Activated CD4-positive, alpha-beta T cell treated with anti-CD3 and anti-CD28 coated beads, Interleukin-2, amount 10 ng/mL, durations not matched to agents 24 days and 14 days (primary cell): ENCODE data around the gene MYH7. TPM values are rescaled to one million over a fixed set of nuclear protein-coding genes. Genes with fewer than 3 reads are reported as not detected.
"Not testable (repeated sequence)": the region's sequence is repeated elsewhere in the genome, so short reads cannot be mapped to it uniquely, and the experiment has no call there.

ENCODE experiments used
- DNase-seq: peaks from one replicate; pipeline ENCODE4 v3.0.0; 2022
- H3K27ac Mint-ChIP-seq: one replicate; pipeline ENCODE4 v1.8.0; 2022; ENCODE audit warnings: mild to moderate bottlenecking, mixed read lengths
- H3K27me3 Mint-ChIP-seq: one replicate; pipeline ENCODE4 v1.8.0; 2022; ENCODE audit warnings: mixed read lengths
- H3K36me3 Mint-ChIP-seq: one replicate; pipeline ENCODE4 v1.8.0; 2022; ENCODE audit warnings: low read depth, mild to moderate bottlenecking, mixed read lengths
- H3K4me1 Mint-ChIP-seq: one replicate; pipeline ENCODE4 v1.8.0; 2021; ENCODE audit warnings: mixed read lengths
- H3K4me3 Mint-ChIP-seq: one replicate; pipeline ENCODE4 v1.8.0; 2022; ENCODE audit warnings: mild to moderate bottlenecking, moderate library complexity, mixed read lengths
- H3K9me3 Mint-ChIP-seq: one replicate; pipeline ENCODE4 v1.8.0; 2021; ENCODE audit warnings: mixed read lengths
- intact Hi-C: fragments of 100-400 bp; cut with micrococcal nuclease; formaldehyde crosslinking; loops from one replicate; pipeline ENCODE4 v1.15.1; 2023
- total RNA-seq: library from RNA; stranded (reverse); gene quantifications from 2 replicates; pipeline ENCODE4 v1.2.3, GENCODE V29; 2022

Gene MYH7
- total RNA-seq, 1 donor from 2014 or later: not detected

DNA sequence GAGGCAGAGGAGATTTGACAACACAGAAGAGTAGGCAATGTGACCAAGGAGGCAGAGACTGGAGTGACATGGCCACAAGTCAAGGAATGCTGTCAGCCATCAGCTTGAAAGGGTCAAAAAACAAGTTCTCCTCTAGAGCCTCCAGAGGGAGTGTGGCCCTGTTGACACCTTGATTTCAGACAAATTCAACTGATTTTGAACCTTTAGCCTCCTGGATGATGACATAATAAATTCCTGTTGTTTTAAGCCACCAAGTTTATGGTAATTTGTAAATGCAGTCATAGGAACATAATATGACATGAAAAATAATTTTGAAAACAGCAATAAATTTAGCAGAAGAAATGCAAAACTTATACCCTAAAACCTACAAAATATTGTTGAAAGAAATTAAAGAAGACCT is 25.5 kb upstream of the MYH7 start:
- no peaks in the 10 kb centered on the region for H3K4me1 Mint-ChIP-seq
- peaks cover 22% of the 10 kb centered on the region for H3K27me3 Mint-ChIP-seq
- H3K27ac Mint-ChIP-seq: no peak overlapping the region
- DNase-seq: no peak
- no peaks in the 10 kb centered on the region for H3K9me3 Mint-ChIP-seq
- no peaks in the 10 kb centered on the region for H3K36me3 Mint-ChIP-seq
- no peak overlapping the region for H3K4me3 Mint-ChIP-seq
- intact Hi-C loops: no loop called here

DNA sequence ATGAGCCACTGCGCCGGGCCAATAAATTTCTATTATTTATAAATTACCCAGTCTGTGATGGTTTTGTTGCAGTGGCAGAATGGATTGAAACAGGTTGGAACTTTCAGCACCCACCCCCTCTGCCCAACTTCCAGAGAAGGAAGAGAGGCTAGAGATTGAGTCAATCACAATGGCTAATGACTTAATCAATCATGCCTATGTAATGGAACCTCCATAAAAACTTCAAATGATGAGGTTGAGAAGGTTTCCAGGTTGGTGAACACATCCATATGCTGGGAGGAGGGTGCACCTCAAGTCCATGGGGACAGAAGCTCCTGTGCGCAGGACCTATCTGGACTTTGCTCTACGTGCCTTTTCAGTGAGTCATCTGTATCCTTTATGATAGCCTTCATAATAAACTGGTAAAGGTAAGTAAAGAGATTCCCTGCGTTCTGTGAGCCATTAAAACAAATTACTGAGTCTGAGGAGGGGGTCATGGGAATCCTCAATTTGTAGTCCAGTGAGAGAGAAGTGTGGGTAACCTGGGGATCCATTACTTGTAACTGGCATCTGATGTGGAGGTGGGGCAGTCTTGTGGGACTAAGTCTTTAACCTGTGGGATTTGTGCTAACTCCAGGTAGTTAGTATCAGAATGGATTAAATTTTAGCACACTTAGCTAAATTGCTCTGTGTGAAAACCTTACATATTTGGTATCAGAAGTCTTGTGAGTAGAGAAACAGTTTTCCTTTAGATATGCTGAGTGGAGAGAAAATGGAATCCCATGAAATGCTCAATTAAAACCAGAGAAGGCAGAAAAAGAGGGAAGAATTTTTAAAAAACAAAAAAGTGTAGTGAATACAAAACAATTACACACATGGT is 22.4 kb upstream of the MYH7 start:
- DNase-seq: no peak
- intact Hi-C loops: no loop called here

DNA sequence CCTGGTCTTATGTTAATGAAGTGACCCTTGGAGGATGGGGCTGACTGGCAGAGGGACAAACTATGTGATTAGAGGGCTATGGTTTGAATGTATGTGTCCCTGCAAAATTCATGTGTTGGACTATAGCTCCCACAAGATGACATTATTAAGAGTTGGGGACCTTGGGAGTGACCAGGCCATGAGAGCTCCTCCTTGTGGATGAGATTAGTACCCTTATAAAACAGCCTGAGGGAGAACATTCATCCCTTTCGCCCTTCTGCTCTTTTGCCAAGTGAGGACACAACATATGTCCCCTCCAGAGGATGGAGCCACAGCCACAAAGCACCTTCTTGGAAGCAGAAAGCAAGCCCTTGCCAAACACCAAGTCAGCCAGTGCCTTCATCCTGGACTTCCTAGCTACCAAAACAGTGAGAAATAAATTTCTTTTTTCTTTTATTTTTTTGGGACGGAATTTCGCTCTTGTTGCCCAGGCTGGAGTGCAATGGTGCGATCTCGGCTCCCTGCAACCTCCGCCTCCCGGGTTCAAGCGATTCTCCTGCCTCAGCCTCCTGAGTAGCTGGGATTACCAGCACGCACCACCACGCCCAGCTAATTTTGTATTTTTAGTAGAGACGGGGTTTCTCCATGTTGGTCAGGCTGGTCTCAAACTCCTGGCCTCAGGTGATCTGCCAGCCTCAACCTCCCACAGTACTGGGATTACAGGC is 21.6 kb upstream of the MYH7 start:
- H3K4me1 Mint-ChIP-seq, H3K36me3 Mint-ChIP-seq, H3K27ac Mint-ChIP-seq, intact Hi-C loops, H3K4me3 Mint-ChIP-seq, DNase-seq, H3K9me3 Mint-ChIP-seq: not testable (repeated sequence)
- peaks cover 35% of the 10 kb centered on the region for H3K27me3 Mint-ChIP-seq

More for the DNA sequence above, 22.4 kb upstream of the MYH7 start:
- Mint-ChIP-seq H3K4me3 (no peak overlapping the region), H3K27ac (no peak overlapping the region), H3K36me3 (no peaks in the 10 kb centered on the region), H3K9me3 (no peaks in the 10 kb centered on the region), H3K27me3 (peaks cover 33% of the 10 kb centered on the region), H3K4me1 (no peaks in the 10 kb centered on the region)

DNA sequence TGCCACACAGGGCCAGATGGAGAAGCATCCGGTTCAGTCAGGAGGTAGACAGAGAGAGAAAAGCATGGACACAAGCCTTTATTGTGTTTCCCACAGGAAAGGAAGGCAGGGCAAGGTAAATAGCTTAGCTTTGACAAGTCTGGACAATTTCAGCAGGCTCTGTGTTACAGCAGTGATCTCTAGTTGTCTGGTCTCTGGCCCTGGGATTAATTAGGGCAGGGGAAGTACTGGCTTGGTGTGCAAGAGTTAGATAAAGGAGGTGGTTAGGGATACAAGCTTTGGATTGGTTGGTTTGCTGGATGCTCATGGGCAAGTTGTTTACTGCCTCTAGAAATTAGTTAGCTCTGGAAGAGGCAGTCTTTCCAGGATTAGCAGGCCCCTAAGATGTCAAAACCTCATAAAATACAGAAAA is 19.0 kb upstream of the MYH7 start:
- Mint-ChIP-seq H3K27me3 (peaks cover 26% of the 10 kb centered on the region), H3K4me1 (no peaks in the 10 kb centered on the region), H3K9me3 (no peaks in the 10 kb centered on the region), H3K36me3 (no peaks in the 10 kb centered on the region), H3K27ac (no peak overlapping the region), H3K4me3 (no peak overlapping the region)
- intact Hi-C loops: no loop called here
- no peak for DNase-seq

DNA sequence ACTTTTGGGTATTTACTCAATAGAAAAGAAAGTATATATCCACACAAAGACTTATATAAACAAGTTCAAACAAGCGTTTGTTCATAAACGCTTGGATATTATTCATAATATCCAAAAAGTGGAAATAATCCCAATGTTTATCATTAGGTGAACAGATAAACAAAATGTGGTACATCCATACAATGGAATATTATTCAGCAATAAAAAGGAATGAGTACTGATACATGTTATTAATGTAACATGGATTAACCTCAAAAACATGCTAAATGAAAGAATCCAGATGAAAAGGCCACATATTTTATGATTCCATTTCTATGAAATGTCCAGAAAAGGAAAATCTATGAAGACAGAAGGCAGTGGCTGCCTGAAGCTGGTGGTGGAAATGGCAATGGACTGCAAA is 16.8 kb upstream of the MYH7 start:
- intact Hi-C loops: no loop called here

DNA sequence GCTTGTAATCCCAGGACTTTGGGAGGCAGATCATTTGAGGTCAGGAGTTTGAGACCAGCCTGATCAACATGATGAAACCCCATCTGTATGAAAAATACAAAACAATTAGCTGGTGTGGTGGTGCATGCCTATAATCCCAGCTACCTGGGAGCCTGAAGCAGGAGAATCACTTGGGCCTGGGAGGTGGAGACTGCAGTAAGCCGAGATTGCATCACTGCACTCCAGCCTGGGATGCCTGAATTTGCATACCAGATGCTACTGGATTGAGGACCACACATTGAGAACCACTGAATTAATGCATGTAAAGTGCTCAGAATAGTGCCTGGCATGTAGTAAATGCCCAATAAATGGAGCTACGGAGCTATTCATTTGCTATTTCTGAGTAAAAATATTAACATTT is 14.9 kb upstream of the MYH7 start:
- intact Hi-C loops: no loop called here
- Mint-ChIP-seq H3K4me1 (peaks cover 7% of the 10 kb centered on the region), H3K9me3 (no peaks in the 10 kb centered on the region), H3K27me3 (peaks cover 13% of the 10 kb centered on the region), H3K4me3 (no peak overlapping the region), H3K27ac (no peak overlapping the region), H3K36me3 (no peaks in the 10 kb centered on the region)
- no peak for DNase-seq

More for the DNA sequence above, 16.8 kb upstream of the MYH7 start:
- no peaks in the 10 kb centered on the region for H3K36me3 Mint-ChIP-seq
- no peaks in the 10 kb centered on the region for H3K9me3 Mint-ChIP-seq
- no peak overlapping the region for H3K4me3 Mint-ChIP-seq
- no peak overlapping the region for H3K27ac Mint-ChIP-seq
- peaks cover 16% of the 10 kb centered on the region for H3K27me3 Mint-ChIP-seq
- peaks cover 7% of the 10 kb centered on the region for H3K4me1 Mint-ChIP-seq
- no peak for DNase-seq

DNA sequence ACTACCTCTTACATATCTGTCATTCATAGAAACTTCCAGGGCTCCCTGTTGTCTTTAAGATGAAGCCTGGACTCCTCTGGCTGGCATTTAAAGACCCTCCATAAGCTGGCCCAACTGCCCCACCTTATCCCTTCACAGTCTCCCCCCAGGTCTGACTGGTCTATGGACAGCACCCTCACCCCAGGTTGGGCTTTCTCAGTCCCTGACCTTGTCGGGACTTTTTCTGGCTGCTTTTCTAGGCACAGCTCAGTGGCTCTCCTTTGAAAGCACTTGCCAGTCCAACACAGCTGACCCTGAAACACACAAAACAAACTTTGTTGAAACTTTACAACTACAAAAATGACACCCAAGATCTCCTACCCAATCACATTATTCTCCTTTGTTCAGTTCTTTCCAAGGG is 13.9 kb upstream of the MYH7 start:
- H3K4me1 Mint-ChIP-seq: peaks cover 7% of the 10 kb centered on the region

DNA sequence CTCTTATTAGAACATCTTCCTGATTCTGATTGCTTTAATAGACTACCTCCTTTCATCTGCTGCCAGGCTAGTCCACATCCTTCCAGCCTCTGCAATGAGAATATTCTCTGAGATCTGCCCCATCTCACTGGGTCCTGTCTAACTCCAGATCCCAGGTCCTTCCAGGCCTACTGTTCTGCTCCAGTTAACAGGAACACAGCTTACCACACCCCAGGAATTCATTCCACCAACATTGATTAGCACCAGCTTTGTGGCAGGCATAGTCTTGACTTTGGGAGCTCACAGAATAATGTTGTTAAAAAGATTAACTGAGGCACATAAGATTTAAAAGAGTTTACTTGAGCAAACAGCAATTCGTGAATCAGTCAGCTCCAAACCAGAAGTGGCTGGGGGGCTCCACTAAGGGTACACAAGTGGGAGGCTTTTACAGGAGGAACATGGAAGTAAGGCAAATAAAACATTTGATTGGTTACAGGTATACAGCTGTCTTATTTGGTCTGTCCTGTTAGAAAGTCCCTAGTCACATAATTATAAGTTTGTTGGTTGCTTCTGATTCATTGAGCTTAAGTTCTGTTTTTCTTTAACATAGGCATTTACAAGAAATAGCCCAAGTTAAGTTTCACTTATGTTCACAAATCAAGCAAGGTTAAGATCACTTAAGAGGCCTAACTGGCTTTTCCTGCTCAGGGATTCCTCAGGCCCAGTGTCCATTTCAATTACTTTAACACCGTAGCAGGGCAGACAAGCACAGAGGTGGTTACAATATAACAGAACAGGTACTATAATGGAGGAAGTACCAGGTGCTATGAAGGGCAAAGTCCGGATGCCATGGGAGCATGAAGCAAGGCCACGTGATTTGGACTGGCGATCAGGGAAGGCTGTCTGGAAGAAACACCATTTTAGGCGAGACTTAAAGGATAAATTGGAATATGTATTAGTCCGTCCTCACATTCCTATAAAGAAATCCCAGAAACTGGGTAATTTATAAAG is 12.2 kb upstream of the MYH7 start:
- Mint-ChIP-seq H3K27me3 (peaks cover 6% of the 10 kb centered on the region), H3K9me3 (no peaks in the 10 kb centered on the region), H3K36me3 (no peaks in the 10 kb centered on the region), H3K27ac (peak overlapping the region; percentile 18), H3K4me1 (peaks cover 7% of the 10 kb centered on the region), H3K4me3 (no peak overlapping the region)
- intact Hi-C loops: no loop called here
- DNase-seq: no peak

More for the DNA sequence above, 13.9 kb upstream of the MYH7 start:
- no peaks in the 10 kb centered on the region for H3K9me3 Mint-ChIP-seq
- no peak overlapping the region for H3K27ac Mint-ChIP-seq
- intact Hi-C loops: no loop called here
- no peak for DNase-seq
- no peak overlapping the region for H3K4me3 Mint-ChIP-seq
- peaks cover 10% of the 10 kb centered on the region for H3K27me3 Mint-ChIP-seq
- H3K36me3 Mint-ChIP-seq: no peaks in the 10 kb centered on the region

DNA sequence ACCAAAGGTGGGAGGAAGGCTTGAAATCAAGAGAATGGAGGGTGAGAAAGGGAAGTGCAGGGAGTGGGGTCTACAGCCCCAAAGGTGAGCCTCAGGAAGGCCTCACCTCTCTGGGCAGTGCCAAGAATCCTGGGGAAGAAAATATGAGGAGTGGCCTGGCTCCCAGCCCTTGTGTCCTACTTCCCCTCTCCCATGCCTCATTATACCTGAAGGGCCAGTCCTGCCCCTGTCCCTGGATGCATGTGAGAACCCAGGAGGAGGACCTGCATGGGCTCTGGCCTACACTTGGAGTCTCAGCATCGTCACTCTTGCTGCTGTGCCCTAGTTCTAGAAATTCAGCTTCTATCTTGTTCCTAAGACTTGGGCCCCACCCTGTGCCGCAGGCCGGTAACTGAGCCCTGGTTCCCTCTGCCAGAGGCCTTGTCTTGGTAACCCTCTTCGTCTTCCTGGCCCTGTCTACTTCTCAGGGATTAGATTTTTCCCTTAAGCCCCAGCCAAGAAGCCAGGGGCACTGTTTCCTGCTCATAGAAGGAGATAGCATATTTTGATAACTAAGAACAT is 10.9 kb upstream of the MYH7 start:
- peaks cover 4% of the 10 kb centered on the region for H3K27me3 Mint-ChIP-seq
- intact Hi-C loops: no loop called here
- H3K36me3 Mint-ChIP-seq: no peaks in the 10 kb centered on the region
- H3K4me3 Mint-ChIP-seq: no peak overlapping the region
- no peak for DNase-seq
- no peak overlapping the region for H3K27ac Mint-ChIP-seq
- peaks cover 7% of the 10 kb centered on the region for H3K4me1 Mint-ChIP-seq
- H3K9me3 Mint-ChIP-seq: no peaks in the 10 kb centered on the region

DNA sequence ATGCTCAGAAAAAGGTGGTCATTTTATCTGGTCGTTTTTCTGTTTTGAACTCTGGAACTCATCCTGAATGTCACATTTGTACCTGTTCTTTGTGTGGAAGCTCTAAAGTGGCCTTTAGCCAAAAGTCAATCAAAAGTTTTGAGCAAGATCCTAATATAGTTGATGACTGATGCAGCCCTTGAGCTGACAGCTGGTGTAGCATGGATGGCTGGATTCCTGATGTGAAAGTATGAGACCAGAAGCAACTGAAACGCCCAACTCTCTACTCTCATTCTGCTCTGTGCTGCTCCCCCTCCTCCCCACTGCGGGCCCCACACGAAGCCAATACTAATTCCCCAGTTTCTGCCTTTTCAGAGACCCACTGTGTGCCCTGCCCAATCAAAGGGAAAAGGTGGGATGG is 10.3 kb upstream of the MYH7 start:
- H3K4me3 Mint-ChIP-seq: no peak overlapping the region
- DNase-seq: no peak
- H3K36me3 Mint-ChIP-seq: no peaks in the 10 kb centered on the region
- peaks cover 2% of the 10 kb centered on the region for H3K27me3 Mint-ChIP-seq
- intact Hi-C loops: no loop called here
- H3K9me3 Mint-ChIP-seq: no peaks in the 10 kb centered on the region
- no peak overlapping the region for H3K27ac Mint-ChIP-seq
- H3K4me1 Mint-ChIP-seq: peaks cover 9% of the 10 kb centered on the region

DNA sequence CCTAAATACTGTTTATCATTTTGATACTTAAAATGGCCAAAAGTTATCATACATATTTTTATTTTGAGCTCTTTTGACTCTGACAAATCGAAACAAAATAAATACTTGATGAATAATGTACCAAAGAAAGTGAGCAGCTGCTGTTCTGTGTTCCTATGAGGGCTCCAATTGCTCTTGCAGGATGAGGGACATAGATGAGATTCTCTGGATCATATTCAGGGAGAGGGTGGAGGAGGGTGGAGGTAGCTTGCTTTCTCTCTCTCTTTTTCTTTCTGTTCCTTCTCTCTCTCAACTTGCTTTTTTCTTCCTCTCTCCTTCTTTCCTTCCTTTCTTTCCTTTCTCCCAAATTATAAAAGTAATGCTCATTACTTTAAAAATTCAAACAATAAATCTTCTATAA is 8.9 kb upstream of the MYH7 start:
- no peak for DNase-seq
- H3K27ac Mint-ChIP-seq: no peak overlapping the region
- peaks cover 9% of the 10 kb centered on the region for H3K4me1 Mint-ChIP-seq
- no peaks in the 10 kb centered on the region for H3K9me3 Mint-ChIP-seq
- intact Hi-C loops: no loop called here
- H3K36me3 Mint-ChIP-seq: no peaks in the 10 kb centered on the region
- H3K27me3 Mint-ChIP-seq: peaks cover 2% of the 10 kb centered on the region
- no peak overlapping the region for H3K4me3 Mint-ChIP-seq

DNA sequence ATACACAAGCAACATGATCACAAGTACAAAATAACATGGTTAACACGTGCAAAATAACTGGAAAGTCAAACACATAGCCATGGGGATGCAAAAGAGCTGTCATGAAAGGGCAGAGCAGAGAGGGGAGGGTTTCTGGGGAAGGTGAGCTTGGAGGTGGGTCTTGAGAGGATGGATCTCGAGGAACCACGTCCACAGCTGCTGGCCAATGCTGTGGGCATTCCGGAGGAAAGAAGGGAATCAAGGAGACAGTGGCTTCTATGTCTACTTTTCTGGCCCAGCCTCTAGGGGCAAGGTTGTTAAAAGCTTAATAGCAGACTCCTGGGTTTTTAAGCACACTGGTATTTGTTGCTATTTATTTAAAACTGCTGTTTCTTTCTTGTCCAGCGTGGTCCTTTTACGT is 8.4 kb upstream of the MYH7 start:
- no peak for DNase-seq
- no peak overlapping the region for H3K4me3 Mint-ChIP-seq
- H3K4me1 Mint-ChIP-seq: peaks cover 9% of the 10 kb centered on the region
- intact Hi-C loops: no loop called here
- H3K9me3 Mint-ChIP-seq: no peaks in the 10 kb centered on the region
- no peak overlapping the region for H3K27ac Mint-ChIP-seq
- no peaks in the 10 kb centered on the region for H3K36me3 Mint-ChIP-seq
- peaks cover 2% of the 10 kb centered on the region for H3K27me3 Mint-ChIP-seq

DNA sequence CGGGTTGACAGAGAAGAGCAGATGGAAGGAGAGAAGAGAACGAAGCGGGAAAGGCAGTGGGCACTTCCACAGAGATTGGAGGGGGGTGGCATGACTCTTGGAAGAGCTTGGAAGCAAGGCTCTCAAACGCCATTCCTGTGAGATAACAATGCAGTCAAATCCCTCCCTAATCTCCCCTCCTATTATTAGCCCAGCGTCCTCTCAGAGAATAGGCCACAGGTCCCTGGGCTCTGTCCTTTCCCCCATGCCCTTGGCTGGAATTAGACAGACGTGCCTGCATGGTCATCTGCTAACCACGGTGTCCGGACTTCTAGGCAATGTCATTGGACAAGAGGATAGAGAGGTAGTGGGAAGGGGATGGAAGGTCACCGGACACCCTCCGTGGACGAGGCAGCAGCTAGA is 8.0 kb upstream of the MYH7 start:
- no peak for DNase-seq
- no peak overlapping the region for H3K4me3 Mint-ChIP-seq
- H3K27me3 Mint-ChIP-seq: peaks cover 2% of the 10 kb centered on the region
- no peaks in the 10 kb centered on the region for H3K36me3 Mint-ChIP-seq
- intact Hi-C loops: no loop called here
- H3K27ac Mint-ChIP-seq: no peak overlapping the region
- H3K9me3 Mint-ChIP-seq: no peaks in the 10 kb centered on the region
- H3K4me1 Mint-ChIP-seq: peaks cover 9% of the 10 kb centered on the region
